GM23338 (cell line): Measurements from ENCODE around the gene NOX5. TPM values are rescaled to one million over a fixed set of nuclear protein-coding genes. Genes with fewer than 3 reads are reported as not detected.

Source experiments
- ATAC-seq: fragments of 200-7000 bp; cut with Tn5 transposase; 3 replicates; pipeline ENCODE4 v1.9.1; 2020
- DNase-seq: peaks from one replicate; pipeline ENCODE4 v3.0.0-alpha.2; 2015; ENCODE audit warnings: low spot score
- H2AFZ ChIP-seq: fragments of 200-600 bp; sonication (generic); 2 replicates; pipeline ENCODE4 v1.8.0; 2016; ENCODE audit warnings: antibody characterized with exemption, mild to moderate bottlenecking, moderate library complexity
- H3F3A ChIP-seq: fragments of 200-600 bp; sonication (generic); replicated peaks from 2 replicates; pipeline ENCODE4 v1.8.0; 2017; ENCODE audit warnings: antibody characterized with exemption, mixed run types, low read depth
- H3K27ac ChIP-seq: fragments of 200-600 bp; sonication (generic); 2 replicates; pipeline ENCODE4 v1.6.1; 2016; ENCODE audit warnings: low read depth
- H3K27me3 ChIP-seq: fragments of 200-600 bp; sonication (generic); 2 replicates; pipeline ENCODE4 v1.8.0; 2016; ENCODE audit warnings: mild to moderate bottlenecking, mixed run types, moderate library complexity; ENCODE audit not compliant: insufficient read depth
- H3K36me3 ChIP-seq: fragments of 200-600 bp; sonication (generic); 2 replicates; pipeline ENCODE4 v1.8.0; 2016; ENCODE audit warnings: mild to moderate bottlenecking; ENCODE audit not compliant: insufficient read depth
- H3K4me1 ChIP-seq: fragments of 200-600 bp; sonication (generic); 2 replicates; pipeline ENCODE4 v1.8.0; 2016; ENCODE audit warnings: mild to moderate bottlenecking, moderate library complexity; ENCODE audit not compliant: insufficient read depth
- H3K4me2 ChIP-seq: fragments of 200-600 bp; sonication (generic); 2 replicates; pipeline ENCODE4 v1.7.1; 2017; ENCODE audit warnings: mixed run types
- H3K4me3 ChIP-seq: fragments of 200-600 bp; sonication (generic); 2 replicates; pipeline ENCODE4 v1.6.1; 2016; ENCODE audit warnings: mixed run types
- H3K79me2 ChIP-seq: fragments of 200-600 bp; sonication (generic); replicated peaks from 2 replicates; pipeline ENCODE4 v1.8.0; 2017; ENCODE audit warnings: mild to moderate bottlenecking; ENCODE audit not compliant: insufficient read depth
- H3K9me2 ChIP-seq: fragments of 200-600 bp; sonication (generic); 2 replicates; pipeline ENCODE4 v1.8.0; 2017; ENCODE audit not compliant: insufficient read depth
- H4K20me1 ChIP-seq: fragments of 200-600 bp; sonication (generic); replicated peaks from 2 replicates; pipeline ENCODE4 v1.8.0; 2017; ENCODE audit warnings: mild to moderate bottlenecking; ENCODE audit not compliant: insufficient read depth
- H3K27ac Mint-ChIP-seq: 2 replicates; pipeline ENCODE4 v1.8.0; 2020; ENCODE audit warnings: inconsistent platforms, mild to moderate bottlenecking, moderate library complexity, mixed read lengths
- H3K27me3 Mint-ChIP-seq: 3 replicates; pipeline ENCODE4 v1.8.0; 2022; ENCODE audit warnings: low read depth, mild to moderate bottlenecking, moderate library complexity, mixed read lengths, inconsistent platforms; ENCODE audit not compliant: insufficient read depth, poor library complexity
- H3K36me3 Mint-ChIP-seq: 3 replicates; pipeline ENCODE4 v1.8.0; 2021; ENCODE audit warnings: low read depth, mild to moderate bottlenecking, inconsistent platforms, moderate library complexity, mixed read lengths
- H3K4me1 Mint-ChIP-seq: 3 replicates; pipeline ENCODE4 v1.8.0; 2020; ENCODE audit warnings: mild to moderate bottlenecking, inconsistent platforms, mixed read lengths
- H3K4me3 Mint-ChIP-seq: 3 replicates; pipeline ENCODE4 v1.8.0; 2021; ENCODE audit warnings: moderate library complexity, mild to moderate bottlenecking, inconsistent platforms, mixed read lengths
- H3K9me3 Mint-ChIP-seq: 3 replicates; pipeline ENCODE4 v1.8.0; 2020; ENCODE audit warnings: moderate library complexity, mild to moderate bottlenecking, inconsistent platforms, mixed read lengths
- CREB1 ChIP-seq: fragments of 250-450 bp; sonication (Bioruptor Pico); IDR thresholded peaks from 2 replicates; pipeline ENCODE4 v1.5.0; 2020; ENCODE audit warnings: low read depth, mild to moderate bottlenecking, moderate library complexity
- CTCF ChIP-seq, 2 experiments: fragments of 200-600 bp in 1 of 2; sonication (generic) in 1 of 2; conservative IDR thresholded peaks; 2 replicates each; pipeline versions ENCODE4 v1.5.1 to v1.6.1; 2016 to 2017; ENCODE audit warnings: antibody characterized with exemption in 2 of 2, low read depth in 2 of 2, mild to moderate bottlenecking in 2 of 2, moderate library complexity in 1 of 2
- ETS1 ChIP-seq: IDR thresholded peaks from 2 replicates; pipeline ENCODE4 v1.6.1; 2016; ENCODE audit warnings: antibody characterized with exemption
- EZH2 ChIP-seq: fragments of 200-600 bp; sonication (generic); IDR thresholded peaks from one replicate; pipeline ENCODE4 v1.8.0; 2017; ENCODE audit warnings: antibody characterized with exemption, mild to moderate bottlenecking, low read depth; ENCODE audit not compliant: unreplicated experiment
- EZH2phosphoT487 ChIP-seq: fragments of 200-600 bp; sonication (generic); IDR thresholded peaks from one replicate; pipeline ENCODE4 v1.8.1; 2018; ENCODE audit warnings: antibody characterized with exemption; ENCODE audit not compliant: unreplicated experiment
- JUNB ChIP-seq: IDR thresholded peaks from one replicate; pipeline ENCODE4 v1.6.1; 2016; ENCODE audit warnings: antibody characterized with exemption; ENCODE audit not compliant: unreplicated experiment
- NANOG ChIP-seq: IDR thresholded peaks from 2 replicates; pipeline ENCODE4 v1.6.1; 2016; ENCODE audit warnings: antibody characterized with exemption, borderline replicate concordance
- POLR2AphosphoS5 ChIP-seq: IDR thresholded peaks from 2 replicates; pipeline ENCODE4 v1.6.1; 2016; ENCODE audit warnings: antibody characterized with exemption, low read depth
- REST ChIP-seq: IDR thresholded peaks from one replicate; pipeline ENCODE4 v1.6.1; 2018; ENCODE audit warnings: antibody characterized with exemption; ENCODE audit not compliant: unreplicated experiment
- STAT1 ChIP-seq: IDR thresholded peaks from one replicate; pipeline ENCODE4 v1.6.1; 2016; ENCODE audit warnings: antibody characterized with exemption; ENCODE audit not compliant: unreplicated experiment
- ZNF114 ChIP-seq: fragments of 250-450 bp; sonication (Bioruptor Pico); IDR thresholded peaks from 2 replicates; pipeline ENCODE4 v1.5.0; 2020; ENCODE audit warnings: mild to moderate bottlenecking, moderate library complexity
- ZNF331 ChIP-seq: fragments of 250-450 bp; sonication (Bioruptor Pico); IDR thresholded peaks from 2 replicates; pipeline ENCODE4 v1.5.0; 2020; ENCODE audit warnings: low read depth, mild to moderate bottlenecking, moderate library complexity
- ZNF462 ChIP-seq: fragments of 250-450 bp; sonication (Bioruptor Pico); IDR thresholded peaks from 2 replicates; pipeline ENCODE4 v1.5.0; 2020; ENCODE audit warnings: mild to moderate bottlenecking, moderate library complexity
- polyA plus RNA-seq: library from polyadenylated mRNA; unstranded; fragments of >200 nt; fragmentation: Nextera tagmentation; extraction: Ambion mirVana; gene quantifications from 2 replicates; pipeline ENCODE4 v1.2.1, GENCODE V29; 2016
- total RNA-seq: library from RNA; depleted of rRNA; stranded (reverse); fragments of >200 nt; shearing (Covaris generic); gene quantifications from 2 replicates; pipeline ENCODE4 v1.2.3, GENCODE V29; 2014

Gene NOX5
- total and polyA plus RNA-seq, 2 experiments from 2014 or later = 0.03 TPM; not detected in 1

- H3K4me2 ChIP-seq = no peak overlapping the region
- H3K79me2 ChIP-seq = no peaks in the 10 kb centered on the region
- no peak overlapping the region for H3K4me3 Mint-ChIP-seq
- DNase-seq (no peak), ATAC-seq (no peak)
- no peaks in the 10 kb centered on the region for H3K9me3 Mint-ChIP-seq
- no peak overlapping the region for H3K4me3 ChIP-seq
- H2AFZ ChIP-seq = peak overlapping the region; percentile 81; the same call in 1 of the 2 replicates
- H3K27ac ChIP-seq = no peak overlapping the region
- H3K4me1 Mint-ChIP-seq = peaks cover 15% of the 10 kb centered on the region
- no peak overlapping the region for H3K27ac Mint-ChIP-seq
- H3K4me1 ChIP-seq = no peaks in the 10 kb centered on the region
- TF ChIP-seq EZH2 (no peak), REST (no peak), CREB1 (CRISPR knock-in tag) (no peak), ETS1 (no peak), JUNB (no peak), ZNF331 (CRISPR knock-in tag) (no peak), CTCF (conservative IDR thresholded peaks at IDR 0.05; ENCODE audit: low read depth in 2 of 2) (no peak), NANOG (no peak), ZNF462 (CRISPR knock-in tag) (no peak), ZNF114 (CRISPR knock-in tag) (no peak), EZH2phosphoT487 (no peak), POLR2AphosphoS5 (no peak), STAT1 (no peak)
- no peaks in the 10 kb centered on the region; the same call in 1 of the 2 replicates for H4K20me1 ChIP-seq
- no peaks in the 10 kb centered on the region for H3F3A ChIP-seq
- H3K27me3 Mint-ChIP-seq = peaks cover 6% of the 10 kb centered on the region
- no peaks in the 10 kb centered on the region for H3K36me3 ChIP-seq
- no peaks in the 10 kb centered on the region for H3K27me3 ChIP-seq
- peaks cover 10% of the 10 kb centered on the region for H3K9me2 ChIP-seq
- H3K36me3 Mint-ChIP-seq = no peaks in the 10 kb centered on the region
Observed at GRCh38 chr15:69025320-69025719, 10.8 kb downstream of the NOX5 start.
